ENCODE results near the gene NDUFB3. TPM values are rescaled to one million over a fixed set of nuclear protein-coding genes. Genes with fewer than 3 reads are reported as not detected.

The NDUFB3 gene
- total and polyA plus RNA-seq, 2 experiments from 2014 or later, result 111 to 441 TPM

DNA sequence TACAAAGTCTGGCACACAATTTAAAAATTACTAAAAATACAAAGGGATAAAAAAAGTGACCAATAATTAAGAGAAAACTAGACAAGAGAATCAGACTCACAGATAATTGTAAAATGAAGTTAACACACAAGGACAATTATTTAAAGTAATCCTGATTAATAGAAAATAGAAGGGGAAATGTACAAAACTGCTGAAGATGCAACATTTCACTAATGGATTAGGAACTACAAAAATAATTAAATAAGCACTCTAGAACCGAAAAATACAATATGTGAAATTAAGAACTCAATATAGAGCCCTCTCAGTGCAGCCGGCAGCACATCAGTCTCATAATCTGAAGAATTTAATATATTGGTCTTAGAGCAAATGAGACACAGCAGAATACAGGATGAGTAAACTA is 24.9 kb upstream of the NDUFB3 start:
- H3K36me3 ChIP-seq, result peaks cover 6% of the 10 kb centered on the region
- TF ChIP-seq, protein P1, sequence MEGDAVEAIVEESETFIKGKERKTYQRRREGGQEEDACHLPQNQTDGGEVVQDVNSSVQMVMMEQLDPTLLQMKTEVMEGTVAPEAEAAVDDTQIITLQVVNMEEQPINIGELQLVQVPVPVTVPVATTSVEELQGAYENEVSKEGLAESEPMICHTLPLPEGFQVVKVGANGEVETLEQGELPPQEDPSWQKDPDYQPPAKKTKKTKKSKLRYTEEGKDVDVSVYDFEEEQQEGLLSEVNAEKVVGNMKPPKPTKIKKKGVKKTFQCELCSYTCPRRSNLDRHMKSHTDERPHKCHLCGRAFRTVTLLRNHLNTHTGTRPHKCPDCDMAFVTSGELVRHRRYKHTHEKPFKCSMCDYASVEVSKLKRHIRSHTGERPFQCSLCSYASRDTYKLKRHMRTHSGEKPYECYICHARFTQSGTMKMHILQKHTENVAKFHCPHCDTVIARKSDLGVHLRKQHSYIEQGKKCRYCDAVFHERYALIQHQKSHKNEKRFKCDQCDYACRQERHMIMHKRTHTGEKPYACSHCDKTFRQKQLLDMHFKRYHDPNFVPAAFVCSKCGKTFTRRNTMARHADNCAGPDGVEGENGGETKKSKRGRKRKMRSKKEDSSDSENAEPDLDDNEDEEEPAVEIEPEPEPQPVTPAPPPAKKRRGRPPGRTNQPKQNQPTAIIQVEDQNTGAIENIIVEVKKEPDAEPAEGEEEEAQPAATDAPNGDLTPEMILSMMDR (IDR thresholded peaks at IDR 0.05; ENCODE audit: low read depth, low read length), result no peak
- no peaks in the 10 kb centered on the region for H3K27me3 ChIP-seq
- DNase-seq (ENCODE audit: low read depth in 1 of 2, low spot score in 1 of 2), result no peak
- H3K4me1 ChIP-seq (ENCODE audit: low read depth), result no peaks in the 10 kb centered on the region
- H3K9me3 ChIP-seq (ENCODE audit: low read depth), result no peaks in the 10 kb centered on the region
- no peak overlapping the region for H3K27ac ChIP-seq
- H3K4me3 ChIP-seq, result no peak overlapping the region

DNA sequence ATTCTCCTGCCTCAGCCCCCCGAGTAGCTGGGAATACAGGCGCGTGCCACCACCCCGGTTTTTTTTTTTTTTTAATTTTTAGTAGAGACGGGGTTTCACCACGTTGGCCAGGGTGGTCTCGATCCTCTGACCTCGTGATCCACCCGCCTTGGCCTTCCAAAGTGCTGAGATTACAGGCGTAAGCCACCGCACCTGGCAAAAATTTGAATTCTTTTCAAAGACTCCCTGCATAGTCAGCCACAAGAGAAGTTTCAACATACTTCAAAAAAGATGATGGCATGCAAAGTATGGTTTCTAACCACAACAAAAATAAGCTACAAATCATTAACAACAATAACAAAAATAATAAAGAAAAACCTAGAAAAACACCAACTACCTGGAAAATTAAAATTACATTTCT is 22.3 kb upstream of the NDUFB3 start:
- Histone ChIP-seq H3K9me3 (ENCODE audit: low read depth) (no peaks in the 10 kb centered on the region), H3K36me3 (peaks cover 3% of the 10 kb centered on the region), H3K27ac (no peak overlapping the region), H3K4me3 (no peak overlapping the region), H3K27me3 (no peaks in the 10 kb centered on the region), H3K4me1 (ENCODE audit: low read depth) (no peaks in the 10 kb centered on the region)
- no peak for DNase-seq (ENCODE audit: low read depth in 1 of 2, low spot score in 1 of 2)
- TF ChIP-seq, protein P1 (IDR thresholded peaks at IDR 0.05; ENCODE audit: low read depth, low read length), result no peak

DNA sequence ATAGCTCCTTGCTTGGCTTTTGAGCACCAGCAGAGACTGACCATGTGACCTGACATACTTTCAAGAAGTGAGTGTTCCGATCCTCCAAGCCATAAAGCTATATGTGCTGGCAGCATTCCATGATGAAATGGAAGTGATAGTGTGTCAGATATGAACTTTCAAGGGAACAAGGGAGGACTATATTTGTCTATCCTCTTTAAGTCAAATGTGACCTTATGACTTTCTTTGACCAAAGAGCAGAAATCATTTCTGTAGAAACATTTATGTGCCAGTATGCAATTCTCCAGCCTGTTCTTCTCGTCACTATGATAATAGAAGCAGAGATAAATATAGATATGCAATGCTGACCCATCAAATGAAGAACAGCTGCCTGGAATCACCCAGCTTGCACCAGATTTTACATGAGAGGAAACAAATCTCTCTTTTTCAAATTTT is 14.7 kb upstream of the NDUFB3 start:
- H3K27ac ChIP-seq, result peak overlapping the region; percentile 61

DNA sequence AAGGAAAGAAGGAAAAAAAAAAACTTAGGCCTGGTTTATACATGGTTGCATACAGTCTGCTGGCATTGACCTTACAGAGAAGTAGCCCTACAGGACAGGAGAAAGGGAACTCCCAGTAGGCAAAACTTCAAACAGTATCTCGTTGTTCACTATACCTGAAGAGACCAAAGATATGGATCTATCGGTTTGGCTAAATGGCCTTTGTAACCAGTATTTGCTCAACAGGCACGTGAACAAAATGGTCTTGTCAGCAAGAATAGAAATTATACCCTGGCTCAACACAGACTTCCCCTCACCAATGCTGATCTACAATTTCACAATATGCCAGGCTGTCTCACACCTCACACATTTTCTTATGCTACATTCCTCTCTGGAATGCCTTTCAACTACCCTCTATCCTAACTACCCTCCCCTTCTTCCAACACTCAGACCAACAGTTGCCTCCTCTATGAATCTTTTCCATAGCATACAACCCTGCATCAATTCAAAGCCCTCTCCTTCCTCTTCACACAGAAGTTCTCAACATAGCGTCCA is 14.0 kb upstream of the NDUFB3 start:
- TF ChIP-seq, protein P1 (IDR thresholded peaks at IDR 0.05; ENCODE audit: low read depth, low read length), result no peak
- H3K36me3 ChIP-seq, result no peaks in the 10 kb centered on the region
- peaks cover 12% of the 10 kb centered on the region for H3K4me1 ChIP-seq (ENCODE audit: low read depth)
- H3K9me3 ChIP-seq (ENCODE audit: low read depth), result no peaks in the 10 kb centered on the region
- DNase-seq (ENCODE audit: low read depth in 1 of 2, low spot score in 1 of 2), result peak in 1 of 2 donors; percentile 27
- H3K27ac ChIP-seq, result peak overlapping the region; percentile 61
- H3K4me3 ChIP-seq, result no peak overlapping the region
- H3K27me3 ChIP-seq, result no peaks in the 10 kb centered on the region

More for the DNA sequence above, 14.7 kb upstream of the NDUFB3 start:
- Histone ChIP-seq H3K4me3 (no peak overlapping the region), H3K9me3 (ENCODE audit: low read depth) (no peaks in the 10 kb centered on the region), H3K27me3 (no peaks in the 10 kb centered on the region), H3K4me1 (ENCODE audit: low read depth) (peaks cover 12% of the 10 kb centered on the region), H3K36me3 (no peaks in the 10 kb centered on the region)
- TF ChIP-seq, protein P1 (IDR thresholded peaks at IDR 0.05; ENCODE audit: low read depth, low read length), result no peak
- DNase-seq (ENCODE audit: low read depth in 1 of 2, low spot score in 1 of 2), result peak in 1 of 2 donors; percentile 48

DNA sequence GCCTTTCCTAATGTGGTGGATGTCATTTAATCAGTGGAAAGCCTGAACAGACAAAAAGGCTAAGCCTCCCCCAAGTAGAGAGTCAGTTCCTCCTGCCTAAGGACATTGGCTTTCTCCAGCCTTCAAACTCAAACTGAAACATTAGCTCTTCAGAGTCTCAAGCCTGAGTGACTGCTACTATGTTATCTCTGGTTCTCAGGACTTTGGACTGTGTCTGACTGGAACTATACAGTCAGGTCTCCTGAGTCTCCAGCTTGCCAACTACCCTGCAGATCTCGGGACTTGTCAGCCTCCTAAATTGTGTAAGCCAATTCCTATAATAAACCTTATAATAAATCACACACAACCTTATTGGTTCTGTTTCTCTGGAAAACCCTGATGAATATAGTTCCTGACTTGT is 12.9 kb upstream of the NDUFB3 start:
- Histone ChIP-seq H3K4me1 (ENCODE audit: low read depth) (peaks cover 12% of the 10 kb centered on the region), H3K4me3 (no peak overlapping the region), H3K27ac (no peak overlapping the region), H3K9me3 (ENCODE audit: low read depth) (no peaks in the 10 kb centered on the region), H3K36me3 (no peaks in the 10 kb centered on the region), H3K27me3 (no peaks in the 10 kb centered on the region)
- no peak for DNase-seq (ENCODE audit: low read depth in 1 of 2, low spot score in 1 of 2)
- TF ChIP-seq, protein P1 (IDR thresholded peaks at IDR 0.05; ENCODE audit: low read depth, low read length), result no peak

Measured in cardiac muscle cell (in vitro differentiated cells and primary cell).